Trophoblast cell (in vitro differentiated cells and primary cell): ENCODE results near the gene PAM.
A peak's percentile ranks its signal among the peaks of the same experiment; 100 is the strongest.

ENCODE experiments used
- DNase-seq, 2 donors: peaks; one replicate each; pipeline ENCODE4 v3.0.0-alpha.2; 2016
- H2AFZ ChIP-seq: 2 replicates; pipeline ENCODE4 v1.6.1; 2013; ENCODE audit warnings: low read length, moderate library complexity, mild to moderate bottlenecking; ENCODE audit not compliant: insufficient read depth, poor library complexity
- H2AK5ac ChIP-seq: 2 replicates; pipeline ENCODE4 v1.6.1; 2013; ENCODE audit warnings: mild to moderate bottlenecking, low read length
- H2BK120ac ChIP-seq: 2 replicates; pipeline ENCODE4 v1.6.1; 2013; ENCODE audit warnings: low read length, mild to moderate bottlenecking, moderate library complexity; ENCODE audit not compliant: insufficient read depth, poor library complexity
- H2BK12ac ChIP-seq: 2 replicates; pipeline ENCODE4 v1.6.1; 2013; ENCODE audit warnings: mild to moderate bottlenecking, low read length, moderate library complexity
- H2BK5ac ChIP-seq: 2 replicates; pipeline ENCODE4 v1.6.1; 2013; ENCODE audit warnings: low read length, low read depth, moderate library complexity, mild to moderate bottlenecking; ENCODE audit not compliant: poor library complexity
- H3K14ac ChIP-seq: 2 replicates; pipeline ENCODE4 v1.6.1; 2013; ENCODE audit warnings: mild to moderate bottlenecking, low read length
- H3K18ac ChIP-seq: 2 replicates; pipeline ENCODE4 v1.6.1; 2013; ENCODE audit warnings: mild to moderate bottlenecking, low read length
- H3K23ac ChIP-seq: 2 replicates; pipeline ENCODE4 v1.6.1; 2013; ENCODE audit warnings: low read length
- H3K27ac ChIP-seq: 2 replicates; pipeline ENCODE4 v1.5.1; 2013; ENCODE audit warnings: low read depth, mild to moderate bottlenecking, inconsistent platforms, low read length, moderate library complexity
- H3K27me3 ChIP-seq: 2 replicates; pipeline ENCODE4 v1.6.1; 2013; ENCODE audit warnings: inconsistent platforms, mild to moderate bottlenecking, low read length, moderate library complexity; ENCODE audit not compliant: insufficient read depth
- H3K36me3 ChIP-seq, 2 experiments: 1 replicate in 1 of 2; 2 replicates in 1 of 2; pipeline ENCODE4 v1.6.1; 2013; ENCODE audit warnings: low read length in 2 of 2, mild to moderate bottlenecking in 2 of 2, moderate library complexity in 1 of 2; ENCODE audit not compliant: insufficient read depth in 2 of 2, control insufficient read depth in 1 of 2
- H3K4ac ChIP-seq: 2 replicates; pipeline ENCODE4 v1.6.1; 2013; ENCODE audit warnings: low read depth, mild to moderate bottlenecking, low read length, moderate library complexity
- H3K4me1 ChIP-seq, 2 experiments: 1 replicate in 1 of 2; 2 replicates in 1 of 2; pipeline ENCODE4 v1.6.1; 2013; ENCODE audit warnings: low read length in 2 of 2, mild to moderate bottlenecking in 2 of 2, moderate library complexity in 1 of 2; ENCODE audit not compliant: insufficient read depth in 2 of 2, control insufficient read depth in 1 of 2
- H3K4me2 ChIP-seq: 2 replicates; pipeline ENCODE4 v1.6.1; 2013; ENCODE audit warnings: inconsistent platforms, mild to moderate bottlenecking, low read length, moderate library complexity
- H3K4me3 ChIP-seq: 2 replicates; pipeline ENCODE4 v1.5.1; 2013; ENCODE audit warnings: mild to moderate bottlenecking, low read depth, low read length, inconsistent platforms
- H3K79me1 ChIP-seq: one replicate; pipeline ENCODE4 v1.6.1; 2013; ENCODE audit warnings: low read length
- H3K79me2 ChIP-seq: 2 replicates; pipeline ENCODE4 v1.6.1; 2013; ENCODE audit warnings: low read length, mild to moderate bottlenecking; ENCODE audit not compliant: control insufficient read depth, insufficient read depth, poor library complexity
- H3K9ac ChIP-seq: 2 replicates; pipeline ENCODE4 v1.6.1; 2013; ENCODE audit warnings: mild to moderate bottlenecking, low read length
- H3K9me3 ChIP-seq: 2 replicates; pipeline ENCODE4 v1.6.1; 2013; ENCODE audit warnings: low read depth, mild to moderate bottlenecking, control low read depth, inconsistent platforms, low read length; ENCODE audit not compliant: insufficient read depth
- H4K12ac ChIP-seq: 2 replicates; pipeline ENCODE4 v1.6.1; 2013; ENCODE audit warnings: low read depth, mild to moderate bottlenecking, low read length, moderate library complexity
- H4K8ac ChIP-seq: 2 replicates; pipeline ENCODE4 v1.6.1; 2013; ENCODE audit warnings: low read depth, mild to moderate bottlenecking, low read length, moderate library complexity
- H4K91ac ChIP-seq: one replicate; pipeline ENCODE4 v1.6.1; 2013; ENCODE audit warnings: low read depth, mild to moderate bottlenecking, low read length, moderate library complexity
- WGBS: extraction: QIAGEN DNeasy Blood & Tissue Kit; methylation state at CpG from one replicate; pipeline ENCODE4 v1.1.7; 2013; ENCODE audit warnings: missing lambda C conversion rate; ENCODE audit not compliant: insufficient read length, insufficient coverage; ENCODE audit errors: extremely low coverage; 5-methylcytosine and 5-hydroxymethylcytosine counted together

PAM gene

GRCh38 chr5:103013933-103014552 lies 258.9 kb downstream of the PAM start:
- H3K27me3 ChIP-seq: no peaks in the 10 kb centered on the region
- no peak overlapping the region for H3K4ac ChIP-seq
- H3K27ac ChIP-seq: no peak overlapping the region
- no CpG with 5 or more reads among the region's 1 CpG for WGBS
- H4K91ac ChIP-seq: no peak overlapping the region
- no peak overlapping the region for H3K23ac ChIP-seq
- no peak overlapping the region for H3K4me2 ChIP-seq
- no peaks in the 10 kb centered on the region for H3K9me3 ChIP-seq
- H3K14ac ChIP-seq: no peak overlapping the region
- H3K4me1 ChIP-seq: peaks cover 0 to 2% of the 10 kb centered on the region in 2 experiments
- no peak overlapping the region for H2BK12ac ChIP-seq
- H2BK120ac ChIP-seq: no peak overlapping the region
- no peak overlapping the region for H2AFZ ChIP-seq
- H3K4me3 ChIP-seq: no peak overlapping the region
- no peak overlapping the region for H3K9ac ChIP-seq
- no peak overlapping the region for H2AK5ac ChIP-seq
- DNase-seq: peak in 1 of 2 donors; percentile 30
- no peak overlapping the region for H4K12ac ChIP-seq
- H3K18ac ChIP-seq: no peak overlapping the region
- H3K79me1 ChIP-seq: no peaks in the 10 kb centered on the region
- no peak overlapping the region for H2BK5ac ChIP-seq
- no peak overlapping the region for H4K8ac ChIP-seq
- no peaks in the 10 kb centered on the region for H3K79me2 ChIP-seq
- H3K36me3 ChIP-seq: no peaks in the 10 kb centered on the region

- no peak overlapping the region for H3K9ac ChIP-seq
- H3K4me1 ChIP-seq: peaks cover 0 to 2% of the 10 kb centered on the region in 2 experiments
- no peaks in the 10 kb centered on the region for H3K79me2 ChIP-seq
- no peak overlapping the region for H2BK12ac ChIP-seq
- H2AFZ ChIP-seq: no peak overlapping the region
- H3K23ac ChIP-seq: no peak overlapping the region
- H3K27ac ChIP-seq: no peak overlapping the region
- H4K8ac ChIP-seq: no peak overlapping the region
- H3K4me3 ChIP-seq: no peak overlapping the region
- H3K18ac ChIP-seq: no peak overlapping the region
- no peak overlapping the region for H3K4me2 ChIP-seq
- no peak overlapping the region for H4K91ac ChIP-seq
- H3K79me1 ChIP-seq: no peaks in the 10 kb centered on the region
- H2BK120ac ChIP-seq: no peak overlapping the region
- no peak overlapping the region for H2BK5ac ChIP-seq
- WGBS: no CpG with 5 or more reads among the region's 2 CpGs
- no peaks in the 10 kb centered on the region for H3K9me3 ChIP-seq
- no peak overlapping the region for H2AK5ac ChIP-seq
- no peaks in the 10 kb centered on the region for H3K27me3 ChIP-seq
- H3K36me3 ChIP-seq: no peaks in the 10 kb centered on the region
- H3K4ac ChIP-seq: no peak overlapping the region
- H3K14ac ChIP-seq: no peak overlapping the region
- H4K12ac ChIP-seq: no peak overlapping the region
- DNase-seq: no peak
Measured at GRCh38 chr5:103014983-103015382, 259.9 kb downstream of the PAM start.

DNA sequence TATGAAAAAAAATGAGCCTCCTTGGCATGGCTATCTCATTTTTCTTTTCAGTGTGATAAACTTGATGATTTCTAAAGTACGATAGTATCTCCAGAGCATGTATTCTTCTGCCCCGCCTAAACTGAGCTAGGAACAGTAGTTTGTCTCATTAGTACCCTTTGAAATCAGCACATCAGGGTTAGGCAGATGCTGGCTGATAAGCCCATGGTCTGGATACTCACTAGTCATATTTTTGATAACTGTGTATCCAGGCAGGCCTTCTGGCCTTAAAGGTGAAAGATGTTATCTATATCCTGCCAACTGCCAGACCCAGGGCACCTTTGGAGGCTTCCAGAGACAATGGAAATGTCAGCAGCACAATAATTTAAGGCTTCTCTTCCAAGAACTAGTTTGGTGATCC lies 261.1 kb downstream of the PAM start:
- no peak overlapping the region for H3K18ac ChIP-seq
- no peak overlapping the region for H2AFZ ChIP-seq
- no peaks in the 10 kb centered on the region for H3K9me3 ChIP-seq
- H3K4me2 ChIP-seq: no peak overlapping the region
- no peak overlapping the region for H2BK120ac ChIP-seq
- H4K12ac ChIP-seq: no peak overlapping the region
- H3K27ac ChIP-seq: no peak overlapping the region
- no peak overlapping the region for H3K14ac ChIP-seq
- H3K4ac ChIP-seq: no peak overlapping the region
- no peak overlapping the region for H2BK5ac ChIP-seq
- H3K4me1 ChIP-seq: peaks cover 0 to 2% of the 10 kb centered on the region in 2 experiments
- H2AK5ac ChIP-seq: no peak overlapping the region
- no peak overlapping the region for H3K23ac ChIP-seq
- H3K79me2 ChIP-seq: no peaks in the 10 kb centered on the region
- no peak overlapping the region for H4K91ac ChIP-seq
- peak in 1 of 2 donors; percentile 18 for DNase-seq
- whole genome bisulfite sequencing: no CpG with 5 or more reads among the region's 2 CpGs
- H3K79me1 ChIP-seq: no peaks in the 10 kb centered on the region
- no peak overlapping the region for H3K9ac ChIP-seq
- H2BK12ac ChIP-seq: no peak overlapping the region
- H3K4me3 ChIP-seq: no peak overlapping the region
- H4K8ac ChIP-seq: no peak overlapping the region
- no peaks in the 10 kb centered on the region for H3K36me3 ChIP-seq
- H3K27me3 ChIP-seq: no peaks in the 10 kb centered on the region

- H3K36me3 ChIP-seq: no peaks in the 10 kb centered on the region
- H3K23ac ChIP-seq: no peak overlapping the region
- H3K9ac ChIP-seq: no peak overlapping the region
- no peak overlapping the region for H3K14ac ChIP-seq
- H3K4me2 ChIP-seq: no peak overlapping the region
- H3K4me1 ChIP-seq: peaks cover 0 to 2% of the 10 kb centered on the region in 2 experiments
- no peak overlapping the region for H4K8ac ChIP-seq
- H3K27me3 ChIP-seq: no peaks in the 10 kb centered on the region
- no peak overlapping the region for H2AK5ac ChIP-seq
- H3K27ac ChIP-seq: no peak overlapping the region
- H3K4ac ChIP-seq: no peak overlapping the region
- no peak overlapping the region for H4K12ac ChIP-seq
- no peaks in the 10 kb centered on the region for H3K9me3 ChIP-seq
- no peak overlapping the region for H3K18ac ChIP-seq
- WGBS: no CpG with 5 or more reads among the region's 1 CpG
- no peak overlapping the region for H3K4me3 ChIP-seq
- H2BK5ac ChIP-seq: no peak overlapping the region
- H3K79me2 ChIP-seq: no peaks in the 10 kb centered on the region
- no peak overlapping the region for H2BK120ac ChIP-seq
- no peak overlapping the region for H2AFZ ChIP-seq
- H3K79me1 ChIP-seq: no peaks in the 10 kb centered on the region
- H2BK12ac ChIP-seq: no peak overlapping the region
- DNase-seq: no peak
- no peak overlapping the region for H4K91ac ChIP-seq
Measured at GRCh38 chr5:103019804-103020203, 264.7 kb downstream of the PAM start.
